T follicular helper cell (primary cell): ENCODE results near the gene TARS2.

Source experiments
- DNase-seq: peaks from one replicate; pipeline ENCODE4 v3.0.0-alpha.2; 2020; ENCODE audit warnings: low read depth

The TARS2 gene

GRCh38 chr1:150537732-150538684 is 50.8 kb downstream of the TARS2 start:
- DNase-seq = no peak

GRCh38 chr1:150543500-150544143 is 56.4 kb downstream of the TARS2 start:
- no peak for DNase-seq

GRCh38 chr1:150544204-150544603 is 57.0 kb downstream of the TARS2 start:
- no peak for DNase-seq

- DNase-seq = no peak
Measured at GRCh38 chr1:150545486-150546032, 58.3 kb downstream of the TARS2 start.

- DNase-seq = no peak
Measured at GRCh38 chr1:150546294-150546937, 59.2 kb downstream of the TARS2 start.

GRCh38 chr1:150548324-150548631 is 61.1 kb downstream of the TARS2 start:
- DNase-seq = no peak

- no peak for DNase-seq
Measured at GRCh38 chr1:150548632-150549495, 61.6 kb downstream of the TARS2 start, which contains the start of gene ADAMTSL4. Gene ADAMTSL4 (plus strand): TSS chr1:150549408. CDS start chr1:150552289, 2,881 bp downstream.

- no peak for DNase-seq
Measured at GRCh38 chr1:150549496-150550221, 62.4 kb downstream of the TARS2 start.

GRCh38 chr1:150550222-150551050 is 63.2 kb downstream of the TARS2 start:
- no peak for DNase-seq

- no peak for DNase-seq
Measured at GRCh38 chr1:150551051-150551783, 64.0 kb downstream of the TARS2 start.

- DNase-seq = no peak
Measured at GRCh38 chr1:150551784-150552127, 64.5 kb downstream of the TARS2 start.

GRCh38 chr1:150552128-150552910 is 65.1 kb downstream of the TARS2 start:
- no peak for DNase-seq

- no peak for DNase-seq
Measured at GRCh38 chr1:150552911-150553289, 65.7 kb downstream of the TARS2 start.

- DNase-seq = no peak
Measured at GRCh38 chr1:150553392-150554085, 66.3 kb downstream of the TARS2 start.

GRCh38 chr1:150554086-150554452 is 66.8 kb downstream of the TARS2 start:
- no peak for DNase-seq

- no peak for DNase-seq
Measured at GRCh38 chr1:150555198-150555970, 68.2 kb downstream of the TARS2 start.
